Epithelial cell of esophagus (primary cell): ENCODE results near the gene TSC22D4.
A peak's percentile ranks its signal among the peaks of the same experiment; 100 is the strongest.

Source experiments
- DNase-seq: peaks from one replicate; pipeline ENCODE4 v3.0.0; 2010; ENCODE audit warnings: low read depth
- H3K4me3 ChIP-seq: 2 replicates; pipeline ENCODE4 v1.5.1; 2011; ENCODE audit warnings: mild to moderate bottlenecking, low read length, control low read depth
- CTCF ChIP-seq: IDR thresholded peaks from 2 replicates; pipeline ENCODE4 v1.5.1; 2011; ENCODE audit warnings: low read depth, mild to moderate bottlenecking, low read length, control low read depth, inconsistent platforms; ENCODE audit not compliant: insufficient read depth; ENCODE audit errors: missing control alignments

The TSC22D4 gene

GRCh38 chr7:100471021-100471420 lies 8.0 kb downstream of the TSC22D4 start:
- H3K4me3 ChIP-seq, result no peak overlapping the region
- TF ChIP-seq CTCF, result no peak
- no peak for DNase-seq

GRCh38 chr7:100469227-100470044 lies 9.6 kb downstream of the TSC22D4 start:
- peak; percentile 73 for DNase-seq
- H3K4me3 ChIP-seq, result no peak overlapping the region
- peak; percentile 90 for TF ChIP-seq CTCF

DNA sequence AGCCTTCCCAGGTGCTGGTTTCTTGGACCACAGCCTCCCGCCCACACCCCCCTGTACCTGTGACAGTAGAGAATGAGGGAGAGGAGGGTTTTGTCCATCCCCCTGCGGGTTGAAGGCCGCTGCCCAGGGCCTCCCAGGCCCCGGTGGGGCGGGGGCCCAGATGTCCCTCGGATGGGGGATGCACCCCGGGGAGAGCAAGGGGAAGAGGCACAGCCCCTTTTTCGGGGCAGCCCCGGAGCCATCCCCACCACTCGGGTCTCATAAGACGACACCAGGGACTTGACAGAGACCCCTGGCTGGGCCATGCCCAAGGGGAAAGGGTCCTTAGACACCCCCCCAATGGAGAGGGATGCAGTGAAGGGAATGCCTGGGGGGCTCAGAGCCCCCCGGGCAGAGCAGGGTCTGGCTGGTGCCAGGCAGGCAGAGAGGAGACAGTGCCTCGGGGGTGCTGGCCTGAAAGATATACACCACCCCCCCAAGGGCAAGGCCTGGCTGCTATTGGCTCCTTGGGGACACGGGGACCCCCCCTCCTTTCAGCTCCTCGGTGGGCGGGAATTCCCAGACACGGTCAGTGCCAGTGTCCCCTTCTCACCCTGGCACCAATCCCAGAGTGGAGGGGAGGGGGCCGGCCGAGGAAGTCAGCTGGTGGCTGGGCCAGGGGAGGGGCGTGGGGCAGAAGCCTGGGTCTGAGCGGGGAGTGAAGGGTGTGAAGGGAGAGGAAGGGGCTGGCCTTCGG lies 11.2 kb downstream of the TSC22D4 start:
- no peak for DNase-seq
- TF ChIP-seq CTCF, result no peak
- H3K4me3 ChIP-seq, result no peak overlapping the region

DNA sequence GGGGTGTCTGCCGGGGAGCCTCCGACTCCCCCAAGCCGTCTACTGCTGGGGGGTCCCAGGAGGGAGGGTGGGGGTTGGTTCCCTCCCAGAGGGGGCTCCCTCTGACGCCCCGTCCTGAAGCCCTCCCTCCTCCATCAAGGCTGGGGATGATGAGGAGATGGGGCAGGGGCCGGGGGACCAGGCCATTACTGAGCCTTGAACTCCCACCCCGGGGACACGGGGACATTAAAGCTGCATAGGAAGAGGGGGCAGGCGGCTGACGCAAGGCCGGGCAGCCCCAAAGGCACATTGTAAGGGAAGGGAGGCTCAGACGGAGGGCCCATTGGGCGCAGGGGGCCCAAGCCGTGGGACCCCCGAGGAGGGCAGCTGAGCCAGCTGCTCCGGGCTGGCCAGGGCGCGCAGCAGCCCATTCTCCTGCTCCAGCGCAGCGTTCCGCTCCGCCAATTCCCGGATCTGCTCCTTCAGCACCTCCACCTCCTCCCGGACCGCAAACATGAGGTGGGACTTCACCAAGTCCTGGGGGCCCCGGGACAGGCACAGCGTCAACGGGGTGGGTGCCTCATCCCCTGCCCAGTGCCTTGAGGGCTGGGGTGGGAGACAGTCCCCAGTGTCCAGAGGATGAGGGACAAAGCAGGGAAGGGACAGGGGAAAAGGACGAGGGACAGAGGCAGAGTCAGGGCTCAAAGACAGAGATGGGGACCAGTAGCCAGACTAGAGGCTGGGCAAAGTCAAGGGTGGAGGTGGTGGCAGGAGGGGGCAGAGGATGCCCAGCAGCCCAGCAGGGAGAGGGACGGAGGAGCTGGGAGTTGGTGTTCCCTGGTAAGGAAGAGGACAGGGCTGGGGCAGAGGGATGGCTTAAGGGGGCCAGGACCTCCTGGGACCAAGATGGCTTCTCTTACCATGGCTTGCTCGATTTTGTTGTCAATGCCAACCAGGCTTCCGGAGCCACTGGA lies 12.1 kb downstream of the TSC22D4 start:
- no peak overlapping the region for H3K4me3 ChIP-seq
- DNase-seq, result no peak
- TF ChIP-seq CTCF, result no peak

GRCh38 chr7:100465702-100466311 lies 13.2 kb downstream of the TSC22D4 start:
- no peak overlapping the region for H3K4me3 ChIP-seq
- peak; percentile 63 for TF ChIP-seq CTCF
- DNase-seq, result peak; percentile 51

GRCh38 chr7:100465299-100465698 lies 13.7 kb downstream of the TSC22D4 start:
- H3K4me3 ChIP-seq, result no peak overlapping the region
- no peak for DNase-seq
- TF ChIP-seq CTCF, result no peak
